PC-9 (cell line): ENCODE measurements around the gene TIGD2.

Source experiments
- EZH2 ChIP-seq: fragments of 200-600 bp; sonication (generic); IDR thresholded peaks from 2 replicates; pipeline ENCODE4 v1.8.0; 2017; ENCODE audit warnings: antibody characterized with exemption, low read depth
- TF ChIP-seq, protein P1 (sequence below): fragments of 200-600 bp; sonication (generic); conservative IDR thresholded peaks from 2 replicates; pipeline ENCODE4 v1.6.1; 2017; ENCODE audit warnings: mixed run types, antibody characterized with exemption, mild to moderate bottlenecking, moderate library complexity

DNA sequence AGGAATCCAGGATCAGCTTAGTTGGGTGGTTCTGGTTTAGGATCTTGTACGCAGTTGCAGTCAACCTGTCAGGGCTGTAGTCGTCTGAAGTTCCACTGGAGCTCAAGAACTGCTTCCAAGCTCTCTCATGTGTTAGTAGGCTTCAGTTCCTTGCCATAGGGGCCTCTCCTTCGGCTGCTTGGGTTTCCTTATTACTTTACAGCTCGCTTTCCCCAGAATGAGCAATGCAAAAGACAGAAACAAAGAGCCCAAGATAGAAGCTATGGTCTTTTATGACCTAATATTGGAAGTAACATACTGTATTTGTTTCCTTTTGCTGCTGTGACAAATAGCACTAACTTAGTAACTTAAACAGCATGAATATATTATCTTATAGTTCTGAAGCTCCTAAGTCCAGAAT is 51.7 kb downstream of the TIGD2 start:
- TF ChIP-seq, protein P1, sequence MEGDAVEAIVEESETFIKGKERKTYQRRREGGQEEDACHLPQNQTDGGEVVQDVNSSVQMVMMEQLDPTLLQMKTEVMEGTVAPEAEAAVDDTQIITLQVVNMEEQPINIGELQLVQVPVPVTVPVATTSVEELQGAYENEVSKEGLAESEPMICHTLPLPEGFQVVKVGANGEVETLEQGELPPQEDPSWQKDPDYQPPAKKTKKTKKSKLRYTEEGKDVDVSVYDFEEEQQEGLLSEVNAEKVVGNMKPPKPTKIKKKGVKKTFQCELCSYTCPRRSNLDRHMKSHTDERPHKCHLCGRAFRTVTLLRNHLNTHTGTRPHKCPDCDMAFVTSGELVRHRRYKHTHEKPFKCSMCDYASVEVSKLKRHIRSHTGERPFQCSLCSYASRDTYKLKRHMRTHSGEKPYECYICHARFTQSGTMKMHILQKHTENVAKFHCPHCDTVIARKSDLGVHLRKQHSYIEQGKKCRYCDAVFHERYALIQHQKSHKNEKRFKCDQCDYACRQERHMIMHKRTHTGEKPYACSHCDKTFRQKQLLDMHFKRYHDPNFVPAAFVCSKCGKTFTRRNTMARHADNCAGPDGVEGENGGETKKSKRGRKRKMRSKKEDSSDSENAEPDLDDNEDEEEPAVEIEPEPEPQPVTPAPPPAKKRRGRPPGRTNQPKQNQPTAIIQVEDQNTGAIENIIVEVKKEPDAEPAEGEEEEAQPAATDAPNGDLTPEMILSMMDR = no peak
- TF ChIP-seq EZH2 = no peak
